Endometrial microvascular endothelial cells (primary cell): ENCODE results near the gene SMAP1. TPM values are rescaled to one million over a fixed set of nuclear protein-coding genes. Genes with fewer than 3 reads are reported as not detected.

Experiments used
- in situ Hi-C: cut with HindIII; loops from 2 replicates; pipeline ENCODE4 v1.10.0; 2017; ENCODE audit warnings: low sequenced_read_pairs, low pct_unique_long_range_greater_than_20kb; ENCODE audit errors: inconsistent ontology term
- total RNA-seq: library from RNA; depleted of rRNA; stranded (reverse); fragments of >200 nt; gene quantifications from one replicate; pipeline ENCODE4 v1.2.3, GENCODE V29; 2015; ENCODE audit errors: inconsistent ontology term

Gene SMAP1
- total RNA-seq, 1 donor from 2014 or later, result 21.8 TPM

DNA sequence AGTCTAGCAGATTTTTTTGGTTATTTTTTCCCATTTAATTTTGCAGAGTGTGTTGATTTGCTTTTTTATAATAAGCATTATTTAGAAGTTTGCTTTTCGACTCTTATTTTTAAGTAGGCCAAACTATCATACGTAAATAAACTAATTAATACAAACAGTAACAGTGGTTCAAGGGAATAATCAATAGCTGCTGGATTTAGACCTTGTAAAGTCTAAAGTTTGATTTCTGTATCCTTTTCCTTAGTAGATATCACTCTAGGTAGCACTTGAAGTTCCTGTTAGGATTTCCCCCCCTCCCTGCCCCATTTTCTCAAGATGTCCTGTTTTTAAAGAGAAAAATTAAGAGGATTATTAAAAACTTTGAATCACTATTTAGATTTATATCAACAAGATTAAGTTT lies 153.1 kb downstream of the SMAP1 start:
- in situ Hi-C loops, result no loop called here

DNA sequence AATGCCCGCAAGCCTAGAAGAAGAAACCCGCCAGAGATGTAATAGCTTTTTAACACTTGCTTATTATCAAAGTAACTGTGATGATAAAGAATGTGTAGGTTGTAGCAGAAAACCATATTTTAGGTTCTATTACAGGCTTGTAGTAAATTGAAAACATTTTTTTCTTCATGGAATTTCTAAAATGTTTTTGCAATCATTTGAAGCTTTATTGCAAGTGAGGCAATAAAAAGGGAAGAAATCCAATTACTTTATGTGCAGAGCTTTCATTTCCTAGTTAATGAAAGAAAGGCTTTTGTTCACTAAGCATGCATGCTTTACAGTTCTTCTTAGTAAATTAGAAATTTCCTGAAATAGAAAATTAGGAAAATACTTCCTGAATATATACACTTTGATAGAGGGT lies 154.1 kb downstream of the SMAP1 start:
- in situ Hi-C loops, result no loop called here

DNA sequence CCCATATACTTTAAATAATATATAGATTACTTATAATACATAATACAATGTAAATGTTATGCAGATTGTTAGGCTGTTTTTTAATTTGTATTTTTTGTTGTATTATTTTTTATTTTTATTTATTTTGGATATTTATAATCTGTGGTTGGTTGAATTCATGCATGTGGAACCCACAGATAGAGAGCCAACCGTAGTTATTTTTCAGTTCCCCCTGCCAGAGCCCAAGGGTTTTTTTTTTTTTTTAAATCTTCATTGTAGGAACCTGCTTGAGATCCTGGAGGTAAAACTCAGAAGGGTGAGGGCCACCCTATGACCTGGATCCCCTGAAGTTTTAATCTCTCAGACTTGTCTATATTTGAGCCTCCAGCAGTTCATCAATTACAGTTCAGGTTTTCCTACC lies 156.0 kb downstream of the SMAP1 start:
- in situ Hi-C loops, result no loop called here

DNA sequence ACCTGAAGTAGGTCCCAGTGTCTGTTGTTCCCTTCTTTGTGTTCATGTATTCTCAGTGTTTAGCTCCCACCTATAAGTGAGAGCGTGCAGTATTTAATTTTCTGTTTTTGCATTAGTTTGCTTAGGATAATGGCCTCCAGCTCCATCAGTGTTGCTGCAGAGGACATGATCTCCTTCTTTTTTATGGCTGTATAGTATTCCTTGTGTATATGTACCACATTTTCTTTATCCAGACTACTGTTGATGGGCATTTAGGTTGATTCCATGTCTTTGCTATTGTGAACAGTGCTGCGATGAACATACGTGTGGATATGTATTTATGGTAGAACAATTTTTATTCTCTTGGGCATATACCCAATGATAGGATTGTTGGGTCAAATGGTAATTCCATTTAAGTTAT lies 163.7 kb downstream of the SMAP1 start:
- in situ Hi-C loops, result no loop called here

DNA sequence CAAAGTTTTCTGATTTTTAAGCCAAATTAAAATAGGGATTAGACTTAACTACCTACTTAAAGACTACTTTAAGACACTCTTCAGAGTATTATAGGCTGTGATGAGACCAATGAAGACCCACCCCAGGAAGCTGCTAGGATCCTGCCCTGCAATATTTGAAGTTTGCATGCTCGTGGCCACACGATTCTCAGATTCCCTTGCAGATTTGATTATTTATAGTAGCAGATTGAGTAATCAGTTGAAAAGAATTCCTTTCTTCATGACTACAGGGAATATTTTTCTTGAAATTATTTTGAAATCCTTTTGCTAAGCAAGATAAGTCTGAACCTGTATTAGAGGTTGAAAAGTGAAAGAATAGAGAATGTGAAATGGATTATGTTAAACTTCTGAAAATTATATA lies 166.8 kb downstream of the SMAP1 start:
- in situ Hi-C loops, result no loop called here

DNA sequence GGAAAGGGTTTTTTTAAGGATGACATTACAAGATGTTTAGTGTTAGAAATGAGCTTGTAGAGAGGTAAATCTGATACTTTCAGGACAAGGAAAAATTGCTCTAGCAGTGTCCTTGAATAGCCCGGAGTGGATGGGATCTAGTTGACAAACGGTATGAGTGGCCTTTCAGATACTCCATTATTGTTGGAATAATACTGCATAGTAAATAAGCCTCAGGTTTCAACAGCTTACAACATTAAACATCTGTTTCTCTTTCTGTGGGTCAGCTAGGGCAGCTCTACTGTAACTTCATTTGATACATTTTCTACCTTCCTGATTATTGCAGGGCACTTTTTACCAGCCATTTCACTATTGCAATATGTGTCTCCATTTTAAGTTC lies 171.2 kb downstream of the SMAP1 start:
- in situ Hi-C loops, result no loop called here

DNA sequence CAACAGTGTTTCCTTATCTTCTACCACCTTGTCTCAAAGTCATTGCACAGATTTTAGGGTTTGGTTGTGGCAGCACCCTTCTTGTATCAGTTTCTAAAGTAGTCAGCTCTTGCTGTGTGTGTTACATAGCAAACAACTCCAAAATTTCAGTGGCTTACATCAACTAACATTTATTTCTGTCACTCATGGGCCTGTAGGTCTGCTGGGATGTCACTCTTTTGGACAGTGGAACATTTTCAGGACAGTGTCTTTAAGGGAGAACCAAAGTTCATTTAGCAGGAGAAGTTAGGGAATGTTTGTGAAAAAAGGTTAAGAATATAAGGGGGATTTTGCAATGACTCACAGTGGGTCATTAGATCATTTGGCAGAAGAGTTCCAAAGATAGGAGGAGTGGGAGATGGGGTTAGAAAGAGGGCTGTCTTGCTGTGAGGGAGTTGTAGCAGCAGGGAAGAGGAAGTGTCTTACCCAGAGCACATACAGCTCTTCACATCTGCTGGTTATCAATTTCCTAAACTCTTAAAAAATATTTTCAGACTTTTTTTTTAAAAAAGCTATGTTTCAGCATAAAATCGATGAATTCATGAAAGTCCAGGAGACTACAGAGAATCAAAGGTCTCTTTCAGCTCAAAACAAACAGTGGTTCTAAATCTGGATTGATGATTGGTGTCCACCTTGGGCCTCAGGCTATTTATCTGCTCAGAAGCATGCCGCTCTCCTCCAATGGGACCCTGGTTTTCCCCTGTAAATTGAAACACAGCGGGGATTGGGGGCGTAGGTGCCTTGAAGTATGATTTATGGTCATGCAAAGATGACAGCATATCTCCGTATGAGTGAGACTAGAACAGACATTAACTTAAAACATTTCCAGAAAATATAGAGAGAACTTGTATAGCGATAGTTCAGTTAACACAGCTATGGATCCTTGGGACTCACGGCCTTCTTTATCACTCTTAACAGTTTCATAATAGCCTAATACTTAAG lies 171.9 kb downstream of the SMAP1 start:
- in situ Hi-C loops, result no loop called here

DNA sequence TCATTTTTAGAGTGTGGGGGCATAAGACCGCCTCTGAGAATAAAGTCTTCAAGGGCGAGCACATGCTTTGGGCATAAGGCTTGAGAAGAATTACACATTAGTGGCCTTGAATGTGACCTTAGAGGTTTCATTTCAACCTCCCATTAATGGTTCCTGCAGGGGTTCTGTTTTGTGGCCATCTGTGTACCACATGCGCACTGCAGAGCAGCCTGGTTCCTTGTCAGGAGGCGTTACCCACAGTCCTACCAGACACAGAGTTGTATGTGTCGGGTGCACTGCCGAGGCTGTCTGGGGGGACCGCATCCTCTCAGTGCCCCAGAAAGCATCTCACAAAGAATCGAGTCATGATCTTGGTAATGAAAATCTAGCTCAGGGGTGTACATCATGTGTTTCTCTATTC lies 173.4 kb downstream of the SMAP1 start:
- in situ Hi-C loops, result no loop called here

DNA sequence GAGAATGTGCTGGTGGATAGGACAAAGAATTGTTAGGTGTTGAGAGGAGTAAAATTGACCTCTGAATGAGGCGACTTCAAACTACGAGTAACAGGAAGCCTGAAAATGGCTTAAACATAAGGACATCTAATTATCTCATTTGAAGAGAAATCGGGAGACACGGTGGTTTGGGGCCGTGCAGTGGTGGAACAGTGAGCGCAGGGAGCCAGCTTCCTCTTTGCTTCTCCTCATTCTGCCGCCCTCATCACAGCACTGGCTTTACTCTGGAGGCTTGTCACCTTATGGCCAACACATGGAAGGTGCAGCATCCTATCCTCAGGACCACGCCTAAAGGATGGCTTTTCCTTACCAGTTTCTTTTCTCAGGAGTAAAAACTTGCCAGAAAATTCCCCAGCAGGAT lies 174.9 kb downstream of the SMAP1 start:
- in situ Hi-C loops, result no loop called here

DNA sequence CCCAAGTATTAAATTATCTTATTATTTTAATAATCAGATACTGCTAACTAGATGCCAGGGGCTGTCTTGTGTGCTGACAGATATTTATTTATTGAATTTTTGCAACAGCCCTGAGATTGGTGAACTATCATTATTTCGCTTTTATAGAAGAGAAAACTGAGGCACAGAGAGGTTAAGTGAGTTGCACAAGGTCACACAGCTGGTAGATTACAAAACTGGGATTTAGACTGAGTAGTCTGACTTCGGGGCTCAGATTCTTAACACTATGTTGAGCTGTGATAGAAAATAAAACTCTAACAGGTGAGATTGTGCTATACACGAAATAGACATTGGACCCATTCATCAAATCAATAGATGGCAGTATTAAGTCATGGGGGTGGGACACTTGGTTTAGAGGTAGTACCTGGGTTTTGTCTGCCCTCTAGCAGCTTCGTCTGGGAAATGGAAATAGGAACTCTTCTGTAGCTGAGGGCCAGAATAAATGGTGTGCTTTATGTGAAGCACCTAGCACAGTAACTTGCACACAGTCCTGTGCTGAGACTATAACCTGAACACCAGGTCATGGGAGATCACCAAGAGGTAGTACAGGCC lies 175.7 kb downstream of the SMAP1 start:
- in situ Hi-C loops, result no loop called here

DNA sequence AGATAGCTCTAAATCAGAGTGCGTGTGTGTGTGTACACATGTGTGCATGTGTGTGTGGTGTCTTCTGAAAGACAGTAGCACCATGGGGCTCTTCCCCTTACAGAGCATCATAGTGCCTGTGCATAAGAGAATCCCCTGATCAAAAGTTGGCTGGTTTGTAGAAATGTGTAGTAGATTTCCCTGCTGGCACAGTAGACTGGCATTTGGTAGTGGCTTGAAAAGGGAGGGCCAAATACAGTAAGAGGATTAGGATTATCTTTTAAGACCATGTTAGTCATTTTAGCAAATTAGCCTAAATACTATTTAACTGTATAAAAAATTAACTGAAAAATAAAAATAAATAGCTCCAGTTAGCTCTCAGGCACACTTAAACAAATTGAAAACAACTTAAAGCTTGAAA lies 176.6 kb downstream of the SMAP1 start:
- in situ Hi-C loops, result no loop called here

DNA sequence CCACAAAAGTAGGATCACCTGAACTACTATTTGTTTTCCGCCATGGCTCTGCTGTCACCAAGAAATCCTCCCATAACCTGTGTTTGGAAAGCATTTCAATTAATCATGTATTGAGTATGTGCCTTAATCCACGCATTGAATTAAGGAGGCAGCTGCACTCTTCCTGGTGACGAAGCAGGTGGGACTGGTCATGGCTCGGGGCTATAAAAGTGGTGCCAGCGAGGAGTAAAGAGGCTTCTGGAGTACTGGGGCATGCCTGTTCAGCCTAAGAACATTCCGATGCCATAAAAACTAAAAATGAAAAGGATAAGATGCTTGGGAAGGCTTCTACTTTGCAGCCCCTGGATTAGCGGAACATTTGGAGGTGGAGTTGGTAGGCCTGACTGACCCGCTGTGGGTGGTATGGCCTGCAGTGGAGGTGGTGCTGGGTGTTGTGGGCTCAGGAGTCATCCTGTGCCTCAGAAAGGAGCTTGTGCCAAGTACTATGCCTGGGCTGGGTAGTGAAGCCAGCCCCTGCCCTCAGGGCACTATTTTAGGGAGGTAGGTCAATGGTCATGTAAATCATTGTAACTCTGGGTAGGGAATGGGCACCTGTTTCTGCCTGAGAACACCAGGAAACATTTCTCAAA lies 178.6 kb downstream of the SMAP1 start:
- in situ Hi-C loops, result no loop called here

DNA sequence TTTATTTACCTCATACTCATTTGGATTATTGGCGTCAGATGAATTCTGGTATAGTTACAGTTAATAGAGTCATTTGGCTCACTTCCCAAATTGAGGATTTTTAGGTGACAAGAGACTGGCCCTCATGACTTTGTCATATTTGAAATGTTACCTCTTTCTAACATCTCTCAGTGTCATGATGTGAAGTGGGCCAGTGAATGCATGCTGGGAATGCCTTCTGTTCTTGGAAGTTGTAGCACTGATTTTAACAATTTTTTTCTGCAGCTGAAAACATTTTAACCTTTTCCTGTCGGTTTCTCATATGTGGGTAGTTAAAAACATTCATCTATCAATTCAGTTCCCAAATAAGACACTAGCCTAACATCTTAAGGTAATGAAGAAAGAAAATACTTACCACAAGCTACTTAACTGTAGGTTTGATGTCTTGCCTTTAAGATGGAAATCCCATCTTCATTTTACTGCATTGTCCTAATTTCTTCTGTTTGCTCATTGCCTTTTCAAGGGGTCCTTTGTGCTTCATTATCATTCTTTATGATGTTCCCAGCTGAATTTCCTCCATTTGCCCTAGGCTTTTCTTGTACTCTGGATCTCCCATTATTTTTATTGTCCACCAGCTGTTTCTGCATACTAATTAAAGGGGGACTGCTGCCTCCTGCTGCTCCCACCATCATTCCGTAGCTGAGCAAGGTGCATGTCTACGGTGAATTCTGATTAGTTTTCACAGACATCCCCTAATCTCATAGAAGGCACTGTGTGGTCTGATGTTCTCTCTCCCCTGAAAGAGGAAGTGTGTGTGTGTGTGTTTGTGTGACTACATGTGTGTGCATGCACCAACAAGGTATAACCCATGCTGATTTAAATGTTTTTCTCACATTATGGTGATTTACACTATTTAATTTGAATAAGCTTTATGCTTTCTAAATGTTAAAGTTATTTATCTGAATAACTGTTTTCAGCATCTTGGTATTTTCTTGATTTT lies 179.7 kb downstream of the SMAP1 start:
- in situ Hi-C loops, result no loop called here

DNA sequence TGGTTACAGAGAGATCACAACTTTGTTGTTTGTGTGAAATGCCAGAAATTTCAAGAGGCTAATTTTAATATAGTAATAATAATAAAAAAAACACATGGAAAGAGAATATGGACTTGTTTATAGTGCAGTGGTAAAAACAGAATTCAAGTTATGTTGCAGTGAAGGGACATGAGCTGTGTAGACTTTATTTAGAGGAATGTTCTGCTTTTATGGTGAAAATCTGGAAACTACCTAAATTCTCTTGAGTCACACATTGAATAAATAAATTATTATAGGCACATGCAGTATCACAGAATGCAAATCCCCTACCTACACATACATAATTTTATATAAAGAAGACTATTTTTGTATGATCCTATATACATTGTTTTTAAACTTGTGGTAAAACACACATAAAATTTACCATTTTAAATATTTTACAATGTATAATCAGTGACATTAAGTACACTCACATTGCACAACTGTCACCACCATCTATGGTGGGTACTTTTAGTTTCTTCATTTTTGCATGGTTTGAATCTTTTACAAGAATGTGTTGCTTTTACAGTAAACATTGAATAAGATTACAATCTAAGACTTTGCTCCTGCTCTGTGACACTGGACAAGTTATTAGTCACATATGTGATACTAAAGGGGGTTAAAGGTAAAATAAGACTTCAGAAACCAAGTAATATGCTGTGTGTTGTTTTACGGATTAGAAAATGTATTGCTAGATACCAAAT lies 181.8 kb downstream of the SMAP1 start:
- in situ Hi-C loops, result no loop called here

DNA sequence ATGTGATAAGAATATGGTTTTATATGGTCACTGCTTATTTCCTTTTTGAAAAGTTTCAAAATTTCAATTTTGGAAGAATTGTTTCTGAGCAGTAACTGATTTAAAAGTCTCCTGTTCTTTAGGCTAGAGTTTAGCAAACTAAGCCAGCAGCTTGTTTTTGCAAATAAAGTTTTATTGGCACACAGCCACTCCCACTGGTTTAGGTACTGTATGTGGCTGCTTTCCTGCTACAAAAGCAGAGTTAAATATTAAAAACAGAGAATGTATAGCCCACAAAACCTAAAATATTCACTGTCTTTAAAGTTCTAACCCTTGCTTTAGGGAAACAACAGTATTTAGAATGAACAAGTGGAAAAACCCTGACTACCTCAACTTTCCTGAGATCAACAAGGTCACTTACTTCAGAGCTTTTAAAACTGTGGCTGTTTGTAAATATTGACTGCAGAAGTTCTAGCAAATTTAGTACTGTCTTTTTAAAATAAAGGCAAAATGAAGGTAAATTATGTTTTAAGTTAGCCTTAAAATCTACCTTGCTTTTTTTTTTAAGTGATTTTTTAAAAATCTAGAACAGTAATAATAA lies 185.1 kb downstream of the SMAP1 start:
- in situ Hi-C loops, result no loop called here

DNA sequence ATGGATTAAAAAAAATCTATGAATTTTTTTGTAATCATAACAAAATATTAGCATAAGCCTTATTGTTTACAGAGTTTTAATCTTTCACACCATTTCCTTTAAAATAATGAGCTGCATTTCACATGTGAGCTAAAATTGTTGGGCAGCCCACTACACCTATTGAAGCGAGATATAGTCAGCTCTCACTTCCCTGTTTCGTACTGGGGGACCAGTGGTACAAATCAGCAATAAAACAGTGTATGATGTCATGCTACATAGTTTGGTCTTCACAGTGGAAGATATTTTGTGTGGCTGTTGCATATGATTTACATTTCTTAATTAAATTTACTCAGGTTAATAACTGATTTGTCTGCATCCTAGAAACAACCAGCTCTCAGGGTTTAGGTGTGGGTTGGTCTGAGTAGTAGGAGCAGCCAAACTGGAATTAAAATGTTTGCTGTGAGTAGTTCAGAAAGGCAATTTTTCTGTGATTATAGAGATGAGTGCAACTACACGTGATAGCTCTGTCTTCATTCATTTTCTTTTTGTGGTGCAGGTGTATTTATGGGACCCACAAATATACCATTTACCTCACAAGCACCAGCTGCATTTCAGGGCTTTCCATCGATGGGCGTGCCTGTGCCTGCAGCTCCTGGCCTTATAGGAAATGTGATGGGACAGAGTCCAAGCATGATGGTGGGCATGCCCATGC lies 189.8 kb downstream of the SMAP1 start:
- in situ Hi-C loops, result no loop called here

DNA sequence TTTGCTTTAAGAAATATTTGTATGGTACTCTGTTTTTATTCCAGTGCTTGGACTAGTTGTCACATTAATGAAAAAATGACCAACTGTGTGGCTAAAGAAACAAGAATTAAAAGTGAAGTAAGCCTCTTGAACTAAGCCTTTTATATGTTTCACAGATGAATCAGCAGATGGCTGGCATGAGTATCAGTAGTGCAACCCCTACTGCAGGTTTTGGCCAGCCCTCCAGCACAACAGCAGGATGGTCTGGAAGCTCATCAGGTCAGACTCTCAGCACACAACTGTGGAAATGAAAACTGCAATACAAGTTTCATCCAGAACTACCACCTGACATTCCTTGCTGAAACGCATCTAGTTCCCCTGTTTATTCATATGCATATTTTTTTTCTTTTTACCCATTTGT lies 192.4 kb downstream of the SMAP1 start:
- in situ Hi-C loops, result no loop called here
